SK-N-MC (cell line): Measurements from ENCODE around the gene CPZ.

Source experiments
- DNase-seq: peaks from one replicate; pipeline ENCODE4 v3.0.0-alpha.2; 2011; ENCODE audit warnings: low read depth, low spot score
- H3K27ac ChIP-seq: fragments of 200-600 bp; sonication (generic); 2 replicates; pipeline ENCODE4 v1.5.1; 2016; ENCODE audit warnings: mixed run types
- H3K36me3 ChIP-seq: fragments of 200-600 bp; sonication (generic); 2 replicates; pipeline ENCODE4 v1.6.1; 2017; ENCODE audit warnings: antibody characterized with exemption, low read length, mixed read lengths; ENCODE audit not compliant: insufficient read depth
- H3K4me3 ChIP-seq: fragments of 200-600 bp; sonication (generic); 2 replicates; pipeline ENCODE4 v1.5.1; 2016
- H3K9ac ChIP-seq: fragments of 200-600 bp; sonication (generic); 2 replicates; pipeline ENCODE4 v1.8.0; 2017; ENCODE audit warnings: mixed run types, mixed read lengths; ENCODE audit not compliant: insufficient read length
- H3K9me3 ChIP-seq: fragments of 200-600 bp; sonication (generic); 2 replicates; pipeline ENCODE4 v1.6.1; 2017; ENCODE audit warnings: low read depth, mild to moderate bottlenecking, antibody characterized with exemption, low read length, moderate library complexity, mixed read lengths
- EZH2 ChIP-seq: fragments of 200-600 bp; sonication (generic); IDR thresholded peaks from one replicate; pipeline ENCODE4 v1.6.1; 2017; ENCODE audit warnings: antibody characterized with exemption
- FOXP2 ChIP-seq: optimal IDR thresholded peaks from 2 replicates; pipeline ENCODE3; 2011; ENCODE audit warnings: mild to moderate bottlenecking, moderate library complexity; ENCODE audit not compliant: insufficient read depth; ENCODE audit errors: extremely low read length, control extremely low read depth
- POLR2AphosphoS5 ChIP-seq: IDR thresholded peaks from 2 replicates; pipeline ENCODE4 v1.6.1; 2012; ENCODE audit warnings: mild to moderate bottlenecking, low read depth, low read length, borderline replicate concordance

Gene CPZ

GRCh38 chr4:8577046-8577445, 15.5 kb upstream of the CPZ start:
- TF ChIP-seq POLR2AphosphoS5 (no peak), EZH2 (no peak), FOXP2 (no peak)
- no peak overlapping the region for H3K27ac ChIP-seq
- H3K9ac ChIP-seq, result no peak overlapping the region
- H3K36me3 ChIP-seq, result no peaks in the 10 kb centered on the region
- DNase-seq, result no peak
- no peak overlapping the region for H3K4me3 ChIP-seq
- no peaks in the 10 kb centered on the region for H3K9me3 ChIP-seq

GRCh38 chr4:8577972-8578371, 14.6 kb upstream of the CPZ start:
- H3K27ac ChIP-seq, result no peak overlapping the region
- H3K4me3 ChIP-seq, result no peak overlapping the region
- DNase-seq, result no peak
- H3K9ac ChIP-seq, result no peak overlapping the region
- TF ChIP-seq EZH2, result no peak
- TF ChIP-seq FOXP2, result no peak
- no peak for TF ChIP-seq POLR2AphosphoS5
- no peaks in the 10 kb centered on the region for H3K9me3 ChIP-seq
- no peaks in the 10 kb centered on the region for H3K36me3 ChIP-seq

DNA sequence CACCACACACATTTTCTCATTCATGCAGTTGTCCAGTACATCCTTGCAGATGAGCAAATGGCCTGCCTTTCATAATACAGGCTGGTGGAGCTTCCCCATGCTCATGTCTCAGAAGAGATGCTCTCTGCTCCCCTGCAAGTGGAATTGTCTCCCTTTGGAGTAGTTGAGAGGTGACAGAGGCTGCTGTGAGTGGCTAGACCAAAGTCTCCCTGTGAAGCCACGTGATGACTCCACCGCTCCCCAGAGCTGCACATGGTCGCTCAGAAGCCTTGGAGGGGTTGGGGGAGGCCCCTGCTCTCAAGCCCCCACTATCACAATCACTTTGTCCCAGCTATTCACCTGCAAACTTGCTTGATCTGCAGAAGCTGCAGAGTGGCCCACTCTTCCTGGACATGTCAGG, 13.8 kb upstream of the CPZ start:
- Histone ChIP-seq H3K4me3 (no peak overlapping the region), H3K27ac (no peak overlapping the region), H3K9ac (no peak overlapping the region), H3K9me3 (no peaks in the 10 kb centered on the region), H3K36me3 (no peaks in the 10 kb centered on the region)
- DNase-seq, result no peak
- TF ChIP-seq POLR2AphosphoS5 (no peak), EZH2 (no peak), FOXP2 (no peak)

GRCh38 chr4:8579526-8580320, 12.8 kb upstream of the CPZ start:
- Histone ChIP-seq H3K9ac (no peak overlapping the region), H3K4me3 (no peak overlapping the region), H3K36me3 (no peaks in the 10 kb centered on the region), H3K27ac (no peak overlapping the region), H3K9me3 (no peaks in the 10 kb centered on the region)
- no peak for DNase-seq
- TF ChIP-seq FOXP2, result no peak
- TF ChIP-seq EZH2, result no peak
- no peak for TF ChIP-seq POLR2AphosphoS5

- no peak within 1 kb of the TSS for H3K4me3 ChIP-seq
- H3K36me3 ChIP-seq, result no peaks in the 10 kb centered on the region
- no peaks in the 10 kb centered on the region for H3K9me3 ChIP-seq
- no peak within 1 kb of the TSS for H3K9ac ChIP-seq
- H3K27ac ChIP-seq, result no peak within 1 kb of the TSS
- no peak for TF ChIP-seq POLR2AphosphoS5
- no peak for TF ChIP-seq FOXP2
- no peak for TF ChIP-seq EZH2
- DNase-seq, result no peak
These were observed 12.1 kb upstream of the CPZ start, which contains the start of gene GPR78 for GRCh38 chr4:8580321-8581093. TSS of gene GPR78 (plus strand) at chr4:8580392. CDS start at chr4:8580983, 591 bp downstream.

GRCh38 chr4:8581094-8581861, 11.3 kb upstream of the CPZ start:
- no peak for TF ChIP-seq FOXP2
- no peak for TF ChIP-seq POLR2AphosphoS5
- no peak for TF ChIP-seq EZH2
- H3K36me3 ChIP-seq, result no peaks in the 10 kb centered on the region
- H3K9me3 ChIP-seq, result no peaks in the 10 kb centered on the region
- H3K9ac ChIP-seq, result no peak overlapping the region
- DNase-seq, result no peak
- no peak overlapping the region for H3K27ac ChIP-seq
- H3K4me3 ChIP-seq, result no peak overlapping the region

DNA sequence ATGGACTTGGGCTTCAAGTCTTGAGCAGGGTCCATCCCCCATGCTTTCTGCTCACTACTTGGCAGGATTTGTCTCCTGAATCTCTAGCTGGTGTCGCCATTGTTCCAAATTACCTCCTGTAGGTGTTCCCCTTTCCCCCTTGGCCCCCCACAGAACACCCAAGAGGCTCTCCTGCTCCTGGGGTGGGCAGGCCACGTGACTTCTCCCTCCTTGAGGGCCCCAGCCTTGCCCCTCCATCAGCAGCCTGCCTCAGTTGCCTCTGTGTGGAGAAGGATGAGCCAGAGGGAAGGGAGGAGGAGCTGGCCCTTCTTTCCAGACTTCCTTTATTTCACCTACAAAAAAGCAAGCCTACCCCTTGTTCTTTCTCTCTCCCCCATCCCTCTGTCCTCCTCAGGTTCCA, 10.5 kb upstream of the CPZ start:
- no peaks in the 10 kb centered on the region for H3K9me3 ChIP-seq
- no peak overlapping the region for H3K4me3 ChIP-seq
- H3K9ac ChIP-seq, result no peak overlapping the region
- H3K27ac ChIP-seq, result no peak overlapping the region
- TF ChIP-seq POLR2AphosphoS5, result no peak
- no peak for TF ChIP-seq FOXP2
- TF ChIP-seq EZH2, result no peak
- no peak for DNase-seq
- no peaks in the 10 kb centered on the region for H3K36me3 ChIP-seq

- H3K9ac ChIP-seq, result no peak overlapping the region
- no peak for TF ChIP-seq POLR2AphosphoS5
- TF ChIP-seq FOXP2, result no peak
- TF ChIP-seq EZH2, result no peak
- no peak overlapping the region for H3K27ac ChIP-seq
- H3K36me3 ChIP-seq, result no peaks in the 10 kb centered on the region
- no peak overlapping the region for H3K4me3 ChIP-seq
- H3K9me3 ChIP-seq, result no peaks in the 10 kb centered on the region
- DNase-seq, result no peak
These were observed 10.1 kb upstream of the CPZ start for GRCh38 chr4:8582436-8582835.
